Neutrophil (primary cell): ENCODE data around the gene TMEM109.

Experiments used
- H3K27ac ChIP-seq: fragments of 200-600 bp; sonication (generic); 2 replicates; pipeline ENCODE4 v1.5.1; 2016; ENCODE audit warnings: mild to moderate bottlenecking, moderate library complexity
- H3K27me3 ChIP-seq: fragments of 200-600 bp; sonication (generic); 2 replicates; pipeline ENCODE4 v1.6.0; 2016; ENCODE audit warnings: mild to moderate bottlenecking
- H3K36me3 ChIP-seq: fragments of 200-600 bp; sonication (generic); 2 replicates; pipeline ENCODE4 v1.5.1; 2017
- H3K4me1 ChIP-seq, 2 experiments: fragments of 200-600 bp in 1 of 2; sonication (generic) in 1 of 2; 1 replicate in 1 of 2; 2 replicates in 1 of 2; pipeline versions ENCODE4 v1.5.1 to v1.6.1; 2013 to 2016; ENCODE audit warnings: low read depth in 1 of 2, low read length in 1 of 2, mild to moderate bottlenecking in 1 of 2, moderate library complexity in 1 of 2; ENCODE audit not compliant: control insufficient read depth in 1 of 2, insufficient read depth in 1 of 2
- H3K4me3 ChIP-seq, 2 experiments: fragments of 200-600 bp in 1 of 2; sonication (generic) in 1 of 2; 1 replicate in 1 of 2; 2 replicates in 1 of 2; pipeline ENCODE4 v1.5.1; 2013 to 2016; ENCODE audit warnings: low read depth in 1 of 2, low read length in 1 of 2, mild to moderate bottlenecking in 1 of 2, moderate library complexity in 1 of 2
- H3K9me3 ChIP-seq: fragments of 200-600 bp; sonication (generic); 2 replicates; pipeline ENCODE4 v1.5.1; 2016
- TF ChIP-seq, protein P1 (sequence below): fragments of 200-600 bp; sonication (generic); IDR thresholded peaks from 2 replicates; pipeline ENCODE4 v1.5.1; 2016; ENCODE audit warnings: antibody characterized with exemption

The TMEM109 gene

DNA sequence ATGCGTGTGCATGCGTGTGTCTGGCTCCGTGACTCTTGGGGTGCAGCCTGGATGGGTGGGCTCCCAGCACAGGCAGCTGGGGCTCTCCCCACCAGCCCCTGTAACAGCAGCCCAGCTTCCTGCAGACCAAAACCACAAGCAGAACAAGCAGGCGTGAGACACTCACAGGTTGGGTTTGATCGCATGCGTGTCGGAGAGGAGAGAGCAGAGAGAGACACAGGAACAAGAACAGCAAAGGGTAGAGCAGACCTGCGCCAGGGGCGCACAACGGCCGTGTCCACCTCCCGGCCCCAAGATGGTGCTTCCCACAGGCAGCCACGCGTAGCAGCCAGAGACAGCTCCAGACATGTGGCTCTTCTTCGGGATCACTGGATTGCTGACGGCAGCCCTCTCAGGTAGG lies 57.6 kb downstream of the TMEM109 start, which contains the start of gene CD6:
TSS of gene CD6 (plus strand) at position 161 of the 400 bp plus-strand sequence. CDS start at position 347, 186 bp downstream.
- H3K4me3 ChIP-seq: no peak within 1 kb of the TSS
- H3K27ac ChIP-seq: no peak within 1 kb of the TSS
- TF ChIP-seq, protein P1, sequence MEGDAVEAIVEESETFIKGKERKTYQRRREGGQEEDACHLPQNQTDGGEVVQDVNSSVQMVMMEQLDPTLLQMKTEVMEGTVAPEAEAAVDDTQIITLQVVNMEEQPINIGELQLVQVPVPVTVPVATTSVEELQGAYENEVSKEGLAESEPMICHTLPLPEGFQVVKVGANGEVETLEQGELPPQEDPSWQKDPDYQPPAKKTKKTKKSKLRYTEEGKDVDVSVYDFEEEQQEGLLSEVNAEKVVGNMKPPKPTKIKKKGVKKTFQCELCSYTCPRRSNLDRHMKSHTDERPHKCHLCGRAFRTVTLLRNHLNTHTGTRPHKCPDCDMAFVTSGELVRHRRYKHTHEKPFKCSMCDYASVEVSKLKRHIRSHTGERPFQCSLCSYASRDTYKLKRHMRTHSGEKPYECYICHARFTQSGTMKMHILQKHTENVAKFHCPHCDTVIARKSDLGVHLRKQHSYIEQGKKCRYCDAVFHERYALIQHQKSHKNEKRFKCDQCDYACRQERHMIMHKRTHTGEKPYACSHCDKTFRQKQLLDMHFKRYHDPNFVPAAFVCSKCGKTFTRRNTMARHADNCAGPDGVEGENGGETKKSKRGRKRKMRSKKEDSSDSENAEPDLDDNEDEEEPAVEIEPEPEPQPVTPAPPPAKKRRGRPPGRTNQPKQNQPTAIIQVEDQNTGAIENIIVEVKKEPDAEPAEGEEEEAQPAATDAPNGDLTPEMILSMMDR: no peak
- H3K36me3 ChIP-seq: no peaks in the 10 kb centered on the region
- H3K9me3 ChIP-seq: no peaks in the 10 kb centered on the region
- H3K4me1 ChIP-seq: peaks cover 0 to 6% of the 10 kb centered on the region in 2 experiments
- H3K27me3 ChIP-seq: peaks cover 71% of the 10 kb centered on the region

DNA sequence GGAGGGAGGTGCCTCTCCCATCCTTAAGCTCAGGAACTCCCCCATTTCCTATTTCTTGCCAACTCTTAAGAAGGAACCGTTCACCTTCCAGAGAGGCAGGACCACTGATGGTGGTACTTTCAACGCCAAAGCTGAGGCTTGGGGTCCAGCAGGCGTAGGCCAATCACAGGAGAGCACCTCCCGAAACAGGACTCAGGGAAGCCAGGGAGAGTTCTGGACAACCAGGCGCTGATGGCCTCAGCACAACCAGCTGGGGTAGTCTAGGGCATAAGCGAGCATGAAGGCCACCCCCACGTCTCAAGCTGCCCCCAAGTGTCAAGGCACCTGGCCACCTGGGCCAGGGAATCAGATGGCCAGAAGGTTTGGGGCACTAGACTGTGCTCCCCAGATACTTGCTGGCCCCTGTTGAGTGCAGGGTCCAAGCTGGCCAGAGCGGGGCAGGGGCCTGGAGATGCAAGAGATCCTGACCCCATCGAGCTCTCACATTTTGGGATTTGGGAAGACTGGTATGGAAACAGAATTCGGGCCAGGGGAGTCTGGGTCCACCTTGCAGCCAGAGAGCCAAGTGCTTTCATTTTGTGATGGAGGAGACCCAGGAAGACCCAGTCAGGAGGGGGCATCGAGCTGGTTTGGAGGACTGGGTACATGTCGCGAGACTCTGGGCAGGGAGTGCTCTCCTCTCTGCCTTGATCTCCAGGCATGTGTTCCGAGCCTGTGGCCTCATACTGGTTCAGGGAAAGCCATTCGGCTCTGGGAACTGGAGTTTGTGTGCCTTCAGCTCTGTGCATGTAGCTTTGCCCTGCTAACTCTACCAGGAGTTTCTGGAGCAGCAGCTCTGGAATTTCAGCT lies 58.4 kb downstream of the TMEM109 start:
- Histone ChIP-seq H3K4me3 (no peak overlapping the region), H3K36me3 (no peaks in the 10 kb centered on the region), H3K4me1 (peaks cover 0 to 6% of the 10 kb centered on the region in 2 experiments), H3K27ac (no peak overlapping the region), H3K27me3 (peaks cover 72% of the 10 kb centered on the region), H3K9me3 (no peaks in the 10 kb centered on the region)
- TF ChIP-seq, protein P1: no peak
